ENCODE results near the gene DOCK2.

The DOCK2 gene

GRCh38 chr5:170000155-170000554 is 363.1 kb downstream of the DOCK2 start:
- DNase-seq = no peak

- DNase-seq = no peak
These were observed 368.9 kb downstream of the DOCK2 start for GRCh38 chr5:170006021-170006420.

GRCh38 chr5:170008376-170008775 is 371.3 kb downstream of the DOCK2 start:
- no peak for DNase-seq

- no peak for DNase-seq
These were observed 373.5 kb downstream of the DOCK2 start for GRCh38 chr5:170010595-170010994.

GRCh38 chr5:170011751-170012150 is 374.7 kb downstream of the DOCK2 start:
- no peak for DNase-seq

- DNase-seq = no peak
These were observed 375.5 kb downstream of the DOCK2 start for GRCh38 chr5:170012622-170013021.

- no peak for DNase-seq
These were observed 383.3 kb downstream of the DOCK2 start for GRCh38 chr5:170020423-170020822.

- no peak for DNase-seq
These were observed 384.4 kb downstream of the DOCK2 start for GRCh38 chr5:170021506-170021905.

GRCh38 chr5:170025853-170026252 is 388.8 kb downstream of the DOCK2 start:
- no peak for DNase-seq

- DNase-seq = no peak
These were observed 391.0 kb downstream of the DOCK2 start for GRCh38 chr5:170028124-170028523.

- no peak for DNase-seq
These were observed 397.2 kb downstream of the DOCK2 start for GRCh38 chr5:170034231-170034630.

- no peak for DNase-seq
These were observed 401.2 kb downstream of the DOCK2 start for GRCh38 chr5:170038241-170038640.

GRCh38 chr5:170039830-170040229 is 402.8 kb downstream of the DOCK2 start:
- no peak for DNase-seq

- DNase-seq = no peak
These were observed 409.2 kb downstream of the DOCK2 start for GRCh38 chr5:170046241-170046640.

GRCh38 chr5:170049713-170050112 is 412.6 kb downstream of the DOCK2 start:
- no peak for DNase-seq

- DNase-seq = no peak
These were observed 416.8 kb downstream of the DOCK2 start for GRCh38 chr5:170053896-170054295.

GRCh38 chr5:170055606-170056005 is 418.5 kb downstream of the DOCK2 start:
- DNase-seq = no peak

GRCh38 chr5:170056561-170057267 is 419.6 kb downstream of the DOCK2 start:
- DNase-seq = no peak

- DNase-seq = no peak
These were observed 420.2 kb downstream of the DOCK2 start for GRCh38 chr5:170057311-170057710.

- DNase-seq = no peak
These were observed 422.1 kb downstream of the DOCK2 start for GRCh38 chr5:170059221-170059620.

- DNase-seq = no peak
These were observed 430.1 kb downstream of the DOCK2 start for GRCh38 chr5:170067152-170067551.

- DNase-seq = no peak
These were observed 430.6 kb downstream of the DOCK2 start for GRCh38 chr5:170067574-170068170.

GRCh38 chr5:170069512-170069911 is 432.4 kb downstream of the DOCK2 start:
- no peak for DNase-seq

- DNase-seq = no peak
These were observed 433.7 kb downstream of the DOCK2 start for GRCh38 chr5:170070556-170071412.

Measured in activated naive CD4-positive, alpha-beta T cell (primary cell).